ENCODE data around the gene FUCA2. TPM values are rescaled to one million over a fixed set of nuclear protein-coding genes. Genes with fewer than 3 reads are reported as not detected.

The FUCA2 gene
- total and polyA plus RNA-seq, 2 donors from 2014 or later, result 68.6 to 73.4 TPM

DNA sequence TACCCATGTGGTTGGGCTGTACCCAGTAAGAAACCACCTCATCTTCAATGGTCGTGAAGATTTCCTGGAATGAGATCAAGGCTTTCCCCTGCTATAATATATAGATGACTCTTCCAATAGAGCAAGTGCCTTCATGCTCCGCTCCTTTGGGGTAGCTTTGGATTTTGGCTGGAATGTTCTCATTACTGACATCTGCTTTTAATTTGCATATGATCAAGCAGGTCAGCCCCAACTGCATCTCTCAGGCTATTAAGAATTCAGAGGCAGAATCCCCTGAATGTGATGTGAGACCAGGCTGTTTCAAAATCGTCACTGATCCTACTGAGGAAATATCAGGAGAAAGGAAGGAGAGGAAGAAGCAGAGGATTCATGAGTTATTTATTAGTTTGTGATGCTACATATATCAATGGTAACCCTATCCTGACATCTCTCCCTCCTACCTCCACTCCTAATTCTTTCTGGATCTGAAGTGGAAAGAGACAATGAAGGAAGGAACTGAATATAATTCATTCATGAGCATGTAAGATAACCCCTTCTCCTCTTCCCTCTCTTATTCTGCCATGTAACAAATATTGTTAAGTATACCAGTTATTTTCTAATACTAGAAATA lies 47.6 kb upstream of the FUCA2 start:
- no peaks in the 10 kb centered on the region for H3K36me3 ChIP-seq (ENCODE audit: control insufficient read depth in 2 of 3, insufficient read depth in 3 of 3, low read length in 3 of 3)
- TF ChIP-seq CTCF (IDR thresholded peaks at IDR 0.05; ENCODE audit: borderline replicate concordance, extremely low read depth, insufficient read depth), result no peak
- no peak overlapping the region for H3K27ac ChIP-seq (ENCODE audit: low read depth in 2 of 2, low read length in 2 of 2)
- H3K9ac ChIP-seq (ENCODE audit: low read length in 3 of 3), result no peak overlapping the region
- DNase-seq (peak in 2 of 5 donors; percentile 73 to 80), FAIRE-seq (no peak)
- H3K9me3 ChIP-seq (ENCODE audit: control insufficient read depth in 2 of 3, insufficient read depth in 1 of 3, low read length in 3 of 3), result no peaks in the 10 kb centered on the region
- H3K4me1 ChIP-seq (ENCODE audit: control insufficient read depth in 2 of 3, insufficient read depth in 2 of 3, low read depth in 1 of 3, low read length in 3 of 3), result no peaks in the 10 kb centered on the region
- no peaks in the 10 kb centered on the region for H3K27me3 ChIP-seq (ENCODE audit: control insufficient read depth, insufficient read depth, low read length)
- intact Hi-C loops (cut with DNase I), result no loop called here
- no peak overlapping the region for H3K4me3 ChIP-seq (ENCODE audit: low read length in 3 of 3)

DNA sequence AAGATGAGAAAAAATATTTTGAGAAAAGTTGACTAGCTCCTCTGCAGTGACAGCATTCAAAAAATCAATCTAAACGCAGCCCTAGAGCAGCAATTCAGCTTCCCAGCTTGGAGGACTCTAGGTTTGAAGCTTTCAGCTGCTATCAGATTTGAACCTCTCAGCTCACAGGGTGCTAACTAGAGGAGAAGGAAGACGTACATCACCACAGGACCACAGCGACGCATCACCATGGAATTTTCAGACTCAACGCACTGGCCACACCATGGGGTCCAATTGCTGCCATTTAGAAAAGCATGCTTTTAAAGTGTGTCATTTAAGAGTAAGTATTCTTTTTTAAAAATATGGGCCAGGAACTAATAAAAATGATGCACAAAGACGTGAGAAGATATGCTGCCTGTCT lies 45.0 kb upstream of the FUCA2 start:
- FAIRE-seq, result no peak

DNA sequence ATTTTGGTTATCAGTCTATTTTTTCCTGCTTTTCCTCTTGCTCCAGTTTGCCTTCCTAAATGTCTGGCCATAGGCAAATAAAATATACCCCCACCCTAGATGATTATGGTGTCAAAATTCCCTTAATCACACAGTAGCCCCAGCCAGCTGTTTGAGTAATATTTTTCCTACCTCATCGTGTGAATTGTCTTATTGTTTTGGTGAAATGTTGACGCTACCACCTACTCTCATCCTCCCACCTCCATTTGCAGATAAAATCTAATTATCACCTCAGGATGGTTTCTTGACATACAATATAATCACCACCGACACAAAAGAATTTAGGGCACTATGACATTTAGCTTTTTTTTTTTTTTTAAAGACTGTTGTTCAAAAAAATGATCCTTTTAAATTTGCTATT lies 44.1 kb upstream of the FUCA2 start:
- FAIRE-seq, result no peak

More for the DNA sequence above, 45.0 kb upstream of the FUCA2 start:
- Histone ChIP-seq H3K4me3 (ENCODE audit: low read length in 3 of 3) (no peak overlapping the region), H3K9me3 (ENCODE audit: control insufficient read depth in 2 of 3, insufficient read depth in 1 of 3, low read length in 3 of 3) (no peaks in the 10 kb centered on the region), H3K36me3 (ENCODE audit: control insufficient read depth in 2 of 3, insufficient read depth in 3 of 3, low read length in 3 of 3) (no peaks in the 10 kb centered on the region), H3K9ac (ENCODE audit: low read length in 3 of 3) (no peak overlapping the region), H3K4me1 (ENCODE audit: control insufficient read depth in 2 of 3, insufficient read depth in 2 of 3, low read depth in 1 of 3, low read length in 3 of 3) (no peaks in the 10 kb centered on the region), H3K27me3 (ENCODE audit: control insufficient read depth, insufficient read depth, low read length) (no peaks in the 10 kb centered on the region), H3K27ac (ENCODE audit: low read depth in 2 of 2, low read length in 2 of 2) (no peak overlapping the region)
- DNase-seq, result no peak
- no peak for TF ChIP-seq CTCF (IDR thresholded peaks at IDR 0.05; ENCODE audit: borderline replicate concordance, extremely low read depth, insufficient read depth)
- intact Hi-C loops (cut with DNase I), result no loop called here

More for the DNA sequence above, 44.1 kb upstream of the FUCA2 start:
- H3K27me3 ChIP-seq (ENCODE audit: control insufficient read depth, insufficient read depth, low read length), result no peaks in the 10 kb centered on the region
- no peak overlapping the region for H3K4me3 ChIP-seq (ENCODE audit: low read length in 3 of 3)
- H3K9me3 ChIP-seq (ENCODE audit: control insufficient read depth in 2 of 3, insufficient read depth in 1 of 3, low read length in 3 of 3), result no peaks in the 10 kb centered on the region
- intact Hi-C loops (cut with DNase I), result no loop called here
- H3K27ac ChIP-seq (ENCODE audit: low read depth in 2 of 2, low read length in 2 of 2), result no peak overlapping the region
- no peak for TF ChIP-seq CTCF (IDR thresholded peaks at IDR 0.05; ENCODE audit: borderline replicate concordance, extremely low read depth, insufficient read depth)
- H3K4me1 ChIP-seq (ENCODE audit: control insufficient read depth in 2 of 3, insufficient read depth in 2 of 3, low read depth in 1 of 3, low read length in 3 of 3), result no peaks in the 10 kb centered on the region
- no peaks in the 10 kb centered on the region for H3K36me3 ChIP-seq (ENCODE audit: control insufficient read depth in 2 of 3, insufficient read depth in 3 of 3, low read length in 3 of 3)
- no peak for DNase-seq
- H3K9ac ChIP-seq (ENCODE audit: low read length in 3 of 3), result no peak overlapping the region
